NOMO-1 (cell line): ENCODE results near the gene PIP5K1C.

Experiments
- DNase-seq, 2 experiments: peaks; one replicate each; lab custom pipeline; 2025; ENCODE audit not compliant: unreplicated experiment in 2 of 2; lab: John Stamatoyannopoulos, UW

PIP5K1C gene, protein sequence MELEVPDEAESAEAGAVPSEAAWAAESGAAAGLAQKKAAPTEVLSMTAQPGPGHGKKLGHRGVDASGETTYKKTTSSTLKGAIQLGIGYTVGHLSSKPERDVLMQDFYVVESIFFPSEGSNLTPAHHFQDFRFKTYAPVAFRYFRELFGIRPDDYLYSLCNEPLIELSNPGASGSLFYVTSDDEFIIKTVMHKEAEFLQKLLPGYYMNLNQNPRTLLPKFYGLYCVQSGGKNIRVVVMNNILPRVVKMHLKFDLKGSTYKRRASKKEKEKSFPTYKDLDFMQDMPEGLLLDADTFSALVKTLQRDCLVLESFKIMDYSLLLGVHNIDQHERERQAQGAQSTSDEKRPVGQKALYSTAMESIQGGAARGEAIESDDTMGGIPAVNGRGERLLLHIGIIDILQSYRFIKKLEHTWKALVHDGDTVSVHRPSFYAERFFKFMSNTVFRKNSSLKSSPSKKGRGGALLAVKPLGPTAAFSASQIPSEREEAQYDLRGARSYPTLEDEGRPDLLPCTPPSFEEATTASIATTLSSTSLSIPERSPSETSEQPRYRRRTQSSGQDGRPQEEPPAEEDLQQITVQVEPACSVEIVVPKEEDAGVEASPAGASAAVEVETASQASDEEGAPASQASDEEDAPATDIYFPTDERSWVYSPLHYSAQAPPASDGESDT

GRCh38 chr19:3700242-3701032 is at the start of gene PIP5K1C:
PIP5K1C (minus strand) TSS chr19:3700468; CDS start chr19:3700390, 78 bp downstream.
- peak; percentile 75 to 92 for DNase-seq

DNA sequence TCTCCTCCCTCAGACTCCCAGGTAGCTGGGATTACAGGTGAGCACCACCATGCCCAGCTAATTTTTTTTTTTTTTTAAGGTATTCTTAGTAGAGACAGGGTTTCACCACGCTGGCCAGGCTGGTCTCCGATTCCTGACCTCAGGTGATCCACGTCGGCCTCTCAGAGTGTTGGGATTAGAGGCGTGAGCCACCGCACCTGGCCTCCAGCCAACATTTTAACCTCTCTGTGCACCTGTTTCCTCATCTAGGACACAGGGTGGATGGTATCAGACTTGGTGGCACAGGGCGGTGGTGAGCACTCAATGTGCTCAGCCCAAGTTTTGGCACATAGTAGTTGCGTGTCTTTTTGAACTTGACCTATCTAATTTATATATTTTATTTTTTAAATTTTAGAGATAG is 48.7 kb upstream of the PIP5K1C start:
- no peak for DNase-seq

- no peak for DNase-seq
Observed at GRCh38 chr19:3746371-3747056, 46.2 kb upstream of the PIP5K1C start.

GRCh38 chr19:3745363-3746045 is 45.2 kb upstream of the PIP5K1C start:
- no peak for DNase-seq

DNA sequence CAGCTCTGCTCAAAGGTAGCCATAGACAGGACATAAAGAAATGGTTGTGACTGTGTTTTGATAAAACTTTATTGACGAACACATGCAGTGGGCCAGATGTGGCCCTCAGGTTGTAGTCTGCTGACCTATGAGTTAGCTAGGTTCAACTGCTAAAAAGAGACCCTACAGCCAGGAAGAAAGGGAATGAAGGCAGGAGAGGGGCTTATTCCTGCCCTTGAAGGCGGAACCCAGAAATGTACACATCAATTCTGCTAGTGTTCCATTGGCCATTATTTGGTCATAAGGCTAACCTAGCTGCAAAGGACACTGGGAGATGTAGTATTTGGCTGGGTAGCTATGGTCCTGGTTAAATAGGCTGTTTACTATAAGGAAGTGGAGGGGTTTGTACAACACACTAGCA is 43.2 kb upstream of the PIP5K1C start:
- no peak for DNase-seq

DNA sequence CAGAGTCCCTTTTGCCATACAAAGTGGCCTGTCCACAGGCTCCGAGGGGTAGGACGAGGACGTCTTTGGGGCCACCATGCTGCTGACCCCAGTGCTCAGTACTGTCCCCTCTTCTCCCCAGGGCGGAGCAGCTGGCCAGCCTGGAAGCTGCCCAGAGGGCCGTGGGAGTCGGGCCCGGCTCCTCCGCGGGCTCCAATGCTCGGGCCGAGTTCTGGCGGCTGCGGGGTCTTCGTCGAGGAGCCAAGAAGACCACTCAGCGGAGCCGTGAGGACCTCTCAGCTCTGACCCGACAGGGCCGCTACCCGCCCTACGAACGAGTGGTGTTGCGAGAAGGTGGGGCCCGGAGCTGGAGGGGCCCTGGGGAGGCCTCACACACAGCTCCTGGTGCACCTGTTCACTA is 40.2 kb upstream of the PIP5K1C start:
- DNase-seq: no peak

GRCh38 chr19:3738477-3739220 is 38.4 kb upstream of the PIP5K1C start:
- no peak for DNase-seq

DNA sequence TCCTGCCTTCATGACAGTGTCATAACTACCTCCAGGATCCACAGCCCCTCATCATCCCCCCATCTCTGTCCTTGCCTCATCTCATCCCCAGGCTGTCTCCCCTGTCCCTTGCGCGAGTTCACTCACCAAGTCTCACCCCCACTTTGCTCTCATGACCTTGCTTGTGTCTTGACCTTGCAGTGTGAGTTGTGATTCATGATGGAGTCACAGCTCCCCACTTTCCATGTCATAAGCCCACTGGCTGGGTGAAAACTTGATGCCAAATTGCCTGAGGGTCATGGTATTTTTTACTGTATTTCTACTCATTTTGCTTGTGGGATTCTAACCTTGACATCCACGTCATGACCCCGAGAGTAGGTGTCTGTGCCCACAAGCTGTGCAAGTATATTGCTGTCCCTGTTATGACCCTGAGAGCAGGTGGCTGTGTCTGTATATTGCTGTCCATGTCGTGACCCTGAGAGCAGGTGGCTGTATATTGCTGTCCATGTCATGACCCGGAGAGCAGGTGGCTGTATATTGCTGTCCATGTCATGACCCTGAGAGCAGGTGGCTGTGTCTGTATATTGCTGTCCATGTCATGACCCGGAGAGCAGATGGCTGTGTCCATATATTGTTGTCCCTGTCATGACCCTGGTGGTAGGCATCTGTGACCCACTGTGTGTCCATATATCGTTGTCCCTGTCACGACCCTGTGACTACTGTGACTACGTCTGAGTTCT is 37.4 kb upstream of the PIP5K1C start:
- DNase-seq: no peak

- DNase-seq: no peak
Observed at GRCh38 chr19:3736106-3736724, 35.9 kb upstream of the PIP5K1C start.

DNA sequence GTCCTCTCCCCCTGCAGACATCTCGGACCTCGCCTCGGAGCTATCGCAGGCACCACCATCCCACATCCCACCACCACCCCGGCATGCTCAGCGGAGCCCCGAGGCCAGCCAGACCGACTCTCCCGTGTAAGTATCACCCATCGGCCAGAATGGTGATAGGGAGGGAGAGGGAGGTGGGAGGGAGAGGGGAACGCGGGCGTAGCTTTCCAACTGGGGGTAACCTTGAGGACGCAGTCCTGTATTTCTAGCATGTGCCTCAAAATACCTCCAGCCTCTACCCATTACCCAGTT is 34.0 kb upstream of the PIP5K1C start:
- DNase-seq: no peak

DNA sequence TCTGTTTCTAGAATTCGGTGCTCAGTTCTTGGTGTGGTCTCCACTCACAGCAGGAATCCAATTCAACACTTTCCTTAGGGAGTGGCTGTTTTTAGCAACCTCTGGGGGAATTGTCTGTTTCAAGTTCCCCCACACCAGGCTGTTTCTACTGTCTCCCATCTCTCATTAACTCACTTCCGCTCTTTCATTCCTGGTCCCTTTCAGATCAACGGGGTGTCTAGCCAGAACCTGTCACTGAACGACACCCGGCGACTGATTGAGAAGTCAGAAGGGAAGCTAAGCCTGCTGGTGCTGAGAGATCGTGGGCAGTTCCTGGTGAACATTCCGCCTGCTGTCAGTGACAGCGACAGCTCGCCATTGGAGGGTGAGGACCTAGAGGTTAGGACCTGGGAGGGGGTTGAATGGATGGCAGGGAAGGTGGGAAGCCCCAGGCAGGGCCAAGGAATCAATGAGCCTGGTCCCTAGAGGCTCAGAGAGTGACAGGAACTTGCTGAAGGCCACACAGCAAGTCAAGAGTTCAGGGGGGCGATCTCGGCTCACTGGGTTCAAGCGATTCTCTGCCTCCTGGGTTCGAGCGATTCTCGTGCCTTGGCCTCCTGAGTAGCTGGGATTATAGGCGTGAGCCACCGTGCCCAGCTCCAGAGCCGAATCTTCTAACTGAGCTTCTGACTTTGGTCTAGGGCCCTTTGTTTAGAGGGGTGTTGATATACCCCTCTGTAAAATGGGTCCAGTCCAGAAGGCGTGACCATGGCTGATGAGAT is 33.5 kb upstream of the PIP5K1C start:
- no peak for DNase-seq

DNA sequence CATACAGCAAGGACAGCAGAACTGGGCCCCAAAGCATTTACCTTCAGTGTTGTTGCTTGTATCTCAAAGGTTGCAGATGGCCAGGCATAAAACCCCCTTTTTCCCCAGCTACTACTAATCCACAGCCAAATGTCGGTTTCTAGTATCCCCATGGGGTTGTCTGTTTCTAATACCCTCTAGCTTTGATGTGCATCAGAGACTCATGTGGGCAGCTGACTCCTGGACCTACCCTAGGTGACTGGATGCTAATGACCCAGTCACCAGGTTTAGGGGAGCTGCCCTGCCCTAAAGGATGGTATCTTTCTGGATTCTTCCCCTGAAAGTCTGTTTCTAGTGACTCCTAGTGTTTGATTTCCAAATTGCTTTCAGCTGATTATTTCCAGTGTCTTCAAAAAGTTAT is 31.8 kb upstream of the PIP5K1C start:
- no peak for DNase-seq

DNA sequence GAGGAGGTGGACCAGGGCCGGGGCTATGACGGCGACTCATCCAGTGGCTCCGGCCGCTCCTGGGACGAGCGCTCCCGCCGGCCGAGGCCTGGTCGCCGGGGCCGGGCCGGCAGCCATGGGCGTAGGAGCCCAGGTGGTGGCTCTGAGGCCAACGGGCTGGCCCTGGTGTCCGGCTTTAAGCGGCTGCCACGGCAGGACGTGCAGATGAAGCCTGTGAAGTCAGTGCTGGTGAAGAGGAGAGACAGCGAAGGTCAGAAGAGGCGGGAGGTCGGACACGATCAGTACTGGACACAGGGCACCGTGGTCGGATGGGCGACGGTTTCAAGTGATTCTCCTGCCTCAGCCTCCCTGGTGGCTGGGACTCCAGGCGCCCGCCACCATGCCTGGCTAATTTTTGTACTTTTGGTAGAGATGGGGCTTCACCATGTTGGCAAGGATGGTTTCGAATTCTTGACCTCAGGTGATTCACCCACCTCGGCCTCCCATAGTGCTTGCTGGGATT is 30.2 kb upstream of the PIP5K1C start:
- DNase-seq: no peak

- DNase-seq: no peak
Observed at GRCh38 chr19:3725640-3726310, 25.5 kb upstream of the PIP5K1C start.

DNA sequence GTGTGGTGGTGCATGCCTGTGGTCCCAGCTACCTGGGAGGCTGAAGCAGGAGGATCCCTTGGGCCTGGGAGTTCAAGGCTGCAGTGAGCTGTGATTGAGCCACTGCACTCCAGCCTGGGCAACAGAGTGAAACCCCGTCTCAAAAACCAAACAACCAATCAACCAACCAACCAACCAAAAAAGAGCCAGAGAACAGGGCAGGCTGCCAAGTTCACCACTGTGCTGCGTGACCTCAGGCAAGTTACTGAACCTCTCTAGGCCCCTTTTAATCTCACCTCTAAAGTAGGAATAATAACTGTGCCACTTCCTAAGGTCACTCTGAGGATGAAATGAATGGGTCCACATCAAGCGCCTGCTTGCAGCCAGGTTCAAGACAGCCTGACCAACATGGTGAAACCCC is 24.9 kb upstream of the PIP5K1C start:
- no peak for DNase-seq

GRCh38 chr19:3723883-3724282 is 23.6 kb upstream of the PIP5K1C start:
- no peak for DNase-seq

DNA sequence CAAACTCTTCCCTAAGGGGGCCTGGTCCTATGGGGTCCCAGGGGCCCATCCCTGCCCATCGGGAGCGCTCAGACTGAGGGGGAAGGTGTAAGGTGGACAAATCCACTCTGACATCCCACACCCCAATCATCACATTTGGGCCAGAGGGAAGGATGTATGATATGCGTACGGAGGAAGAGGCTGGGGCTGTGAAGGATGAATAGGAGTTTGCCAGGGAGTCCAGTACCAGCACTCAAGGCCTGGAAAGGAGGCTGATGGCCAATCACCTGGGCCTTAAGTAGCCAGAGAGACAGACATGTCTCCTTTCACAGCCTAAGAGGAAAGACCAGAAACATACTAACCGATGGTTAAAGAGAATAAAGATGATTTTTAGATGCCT is 22.8 kb upstream of the PIP5K1C start:
- DNase-seq: no peak
